HG03342 (cell line): ENCODE data around the gene PXYLP1.

ENCODE experiments used
- ATAC-seq: cut with Tn5 transposase; IDR thresholded peaks from one replicate; pipeline ENCODE4 v1.9.1; 2021; ENCODE audit warnings: mild to moderate bottlenecking, moderate library complexity; ENCODE audit not compliant: unreplicated experiment

PXYLP1 gene

DNA sequence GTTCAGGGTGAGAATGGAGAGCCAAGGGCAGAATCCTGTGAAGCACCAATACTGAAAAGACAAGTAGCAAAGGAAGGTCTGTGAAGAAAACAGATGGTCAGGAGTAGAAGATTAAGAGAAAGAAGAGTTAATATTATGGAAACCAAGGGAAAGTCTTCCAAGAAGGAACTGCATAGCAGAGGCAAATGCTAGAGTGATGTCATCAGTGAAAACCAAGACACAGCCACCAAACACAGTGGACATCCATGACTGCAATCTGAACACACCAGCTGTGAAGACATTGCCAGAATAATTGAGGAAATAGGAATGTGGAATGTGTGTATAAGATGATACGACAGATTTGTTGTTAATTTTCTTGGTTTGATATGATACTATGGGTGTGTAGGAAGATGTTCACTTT lies 109.9 kb downstream of the PXYLP1 start:
- ATAC-seq, result no peak

- ATAC-seq, result no peak
These were observed 110.8 kb downstream of the PXYLP1 start for GRCh38 chr3:141342386-141342785.

DNA sequence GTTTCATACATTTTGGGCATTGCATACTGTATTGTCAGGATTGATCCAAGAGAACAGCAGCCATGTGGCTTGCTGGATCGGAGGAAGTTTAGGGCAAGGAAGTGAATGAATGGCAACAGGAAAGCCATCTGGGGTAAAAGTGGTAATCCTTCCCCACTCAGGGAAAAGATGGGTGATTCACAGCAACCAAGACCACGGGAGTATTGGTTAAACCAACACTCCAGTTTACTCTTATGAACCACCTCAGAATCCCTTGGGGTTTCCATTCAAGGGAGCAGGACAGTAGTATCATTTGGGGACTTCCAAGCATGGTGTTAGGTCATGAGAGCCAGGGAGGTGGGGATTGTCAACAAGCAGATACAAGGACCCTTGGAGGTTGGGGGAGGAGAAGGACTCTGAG lies 111.5 kb downstream of the PXYLP1 start:
- ATAC-seq, result no peak

GRCh38 chr3:141343865-141344271 lies 112.2 kb downstream of the PXYLP1 start:
- no peak for ATAC-seq
